Caco-2 (cell line): ENCODE data around the gene RYR1. TPM values are rescaled to one million over a fixed set of nuclear protein-coding genes. Genes with fewer than 3 reads are reported as not detected.

Source experiments
- BruUV-seq: library from RNA; stranded (reverse); fragments of 400-500 nt; replicated peaks from 2 replicates; lab custom pipeline; 2021; lab: Mats Ljungman, UMichigan
- CTCF ChIA-PET: fragments of 300-600 bp; sonication (Branson Sonifier 250); formaldehyde crosslinking; loops from one replicate; lab custom pipeline; 2022; ENCODE audit warnings: antibody characterized with exemption; lab: Charles Lee
- POLR2A ChIA-PET: fragments of 300-600 bp; sonication (Branson Sonifier 250); formaldehyde crosslinking; loops from one replicate; lab custom pipeline; 2022; ENCODE audit warnings: antibody characterized with exemption; lab: Charles Lee
- DNase-seq, 2 experiments: peaks; one replicate each; pipeline versions ENCODE4 v3.0.0 to v3.0.0-alpha.2; 2020 to 2022
- H3K27me3 ChIP-seq: replicated peaks from 2 replicates; pipeline ENCODE4 v1.6.0; 2011; ENCODE audit warnings: low read length; ENCODE audit not compliant: control insufficient read depth, insufficient read depth
- H3K36me3 ChIP-seq: 2 replicates; pipeline ENCODE4 v1.5.1; 2011; ENCODE audit warnings: low read length; ENCODE audit not compliant: control insufficient read depth, insufficient read depth
- H3K4me1 ChIP-seq: fragments of 250-450 bp; sonication (Bioruptor Pico); 2 replicates; pipeline ENCODE4 v1.5.1; 2020; ENCODE audit warnings: mild to moderate bottlenecking
- H3K4me3 ChIP-seq: 2 replicates; pipeline ENCODE4 v1.5.1; 2011; ENCODE audit warnings: low read depth, mild to moderate bottlenecking, control low read depth, low read length
- H3K9me3 ChIP-seq: fragments of 250-450 bp; sonication (Bioruptor Pico); 2 replicates; pipeline ENCODE4 v1.5.1; 2020; ENCODE audit warnings: mild to moderate bottlenecking, moderate library complexity
- H3K27ac Mint-ChIP-seq: one replicate; pipeline ENCODE4 v1.8.0; 2022; ENCODE audit warnings: mixed read lengths; ENCODE audit not compliant: unreplicated experiment
- H3K27me3 Mint-ChIP-seq: one replicate; pipeline ENCODE4 v1.8.0; 2022; ENCODE audit warnings: mixed read lengths; ENCODE audit not compliant: insufficient read depth, unreplicated experiment
- H3K36me3 Mint-ChIP-seq: one replicate; pipeline ENCODE4 v1.8.0; 2022; ENCODE audit warnings: mild to moderate bottlenecking, mixed read lengths; ENCODE audit not compliant: insufficient read depth, unreplicated experiment
- H3K4me1 Mint-ChIP-seq: one replicate; pipeline ENCODE4 v1.8.0; 2022; ENCODE audit warnings: low read depth, mixed read lengths; ENCODE audit not compliant: unreplicated experiment
- H3K4me3 Mint-ChIP-seq: one replicate; pipeline ENCODE4 v1.8.0; 2022; ENCODE audit warnings: mild to moderate bottlenecking, moderate library complexity, mixed read lengths; ENCODE audit not compliant: unreplicated experiment
- H3K9me3 Mint-ChIP-seq: one replicate; pipeline ENCODE4 v1.8.0; 2022; ENCODE audit warnings: mixed read lengths; ENCODE audit not compliant: unreplicated experiment
- intact Hi-C: fragments of 100-400 bp; cut with micrococcal nuclease; formaldehyde crosslinking; loops from one replicate; pipeline ENCODE4 v1.10.0; 2022; ENCODE audit not compliant: unreplicated experiment
- total RNA-seq: library from RNA; stranded (reverse); gene quantifications from 2 replicates; pipeline ENCODE4 v1.2.3, GENCODE V29; 2022
- TF ChIP-seq, protein P1 (sequence below), 2 experiments: fragments of 200-600 bp in 1 of 2; IDR thresholded peaks; 1 replicate in 1 of 2; 2 replicates in 1 of 2; pipeline versions ENCODE4 v1.5.1 to v1.8.0; 2011 to 2022; ENCODE audit warnings: antibody characterized with exemption in 1 of 2, control low read depth in 1 of 2, inconsistent platforms in 1 of 2, low read depth in 1 of 2, low read length in 1 of 2, mild to moderate bottlenecking in 1 of 2, moderate library complexity in 1 of 2; ENCODE audit not compliant: insufficient read depth in 1 of 2, severe bottlenecking in 1 of 2, unreplicated experiment in 1 of 2

RYR1 gene
- total RNA-seq, 1 experiment from 2014 or later, result 5.6 TPM

DNA sequence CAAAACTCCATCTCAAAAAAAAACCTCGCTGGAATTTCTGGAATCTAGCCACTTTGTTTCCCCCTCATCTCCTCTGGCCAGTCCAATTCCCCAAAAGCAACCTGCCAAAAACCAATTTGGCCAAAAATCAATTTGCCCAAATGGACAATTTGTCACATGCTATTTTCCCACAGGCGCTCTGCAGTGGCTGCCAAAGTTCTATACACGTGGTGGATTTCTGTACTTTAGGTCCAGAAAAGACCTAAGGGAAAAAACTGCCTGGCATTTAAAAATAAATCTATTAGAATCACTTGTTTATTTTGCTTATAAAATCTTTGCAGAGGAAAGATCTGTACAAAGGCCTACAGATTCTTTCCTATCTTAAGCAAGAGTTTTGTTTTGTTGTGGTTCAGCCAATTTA lies 104.9 kb downstream of the RYR1 start:
- no peaks in the 10 kb centered on the region for H3K36me3 ChIP-seq
- H3K9me3 Mint-ChIP-seq, result peaks cover 26% of the 10 kb centered on the region
- BruUV-seq, result no TSS peak
- H3K4me3 ChIP-seq, result no peak overlapping the region
- no peaks in the 10 kb centered on the region; the same call in none of the 2 replicates for H3K27me3 ChIP-seq
- H3K4me1 Mint-ChIP-seq, result no peaks in the 10 kb centered on the region
- ChIA-PET CTCF (no interaction called here), POLR2A (no interaction called here)
- no peak for DNase-seq
- peaks cover 16% of the 10 kb centered on the region for H3K9me3 ChIP-seq
- peaks cover 4% of the 10 kb centered on the region for H3K27me3 Mint-ChIP-seq
- no peaks in the 10 kb centered on the region for H3K36me3 Mint-ChIP-seq
- no peak overlapping the region for H3K4me3 Mint-ChIP-seq
- TF ChIP-seq, protein P1, sequence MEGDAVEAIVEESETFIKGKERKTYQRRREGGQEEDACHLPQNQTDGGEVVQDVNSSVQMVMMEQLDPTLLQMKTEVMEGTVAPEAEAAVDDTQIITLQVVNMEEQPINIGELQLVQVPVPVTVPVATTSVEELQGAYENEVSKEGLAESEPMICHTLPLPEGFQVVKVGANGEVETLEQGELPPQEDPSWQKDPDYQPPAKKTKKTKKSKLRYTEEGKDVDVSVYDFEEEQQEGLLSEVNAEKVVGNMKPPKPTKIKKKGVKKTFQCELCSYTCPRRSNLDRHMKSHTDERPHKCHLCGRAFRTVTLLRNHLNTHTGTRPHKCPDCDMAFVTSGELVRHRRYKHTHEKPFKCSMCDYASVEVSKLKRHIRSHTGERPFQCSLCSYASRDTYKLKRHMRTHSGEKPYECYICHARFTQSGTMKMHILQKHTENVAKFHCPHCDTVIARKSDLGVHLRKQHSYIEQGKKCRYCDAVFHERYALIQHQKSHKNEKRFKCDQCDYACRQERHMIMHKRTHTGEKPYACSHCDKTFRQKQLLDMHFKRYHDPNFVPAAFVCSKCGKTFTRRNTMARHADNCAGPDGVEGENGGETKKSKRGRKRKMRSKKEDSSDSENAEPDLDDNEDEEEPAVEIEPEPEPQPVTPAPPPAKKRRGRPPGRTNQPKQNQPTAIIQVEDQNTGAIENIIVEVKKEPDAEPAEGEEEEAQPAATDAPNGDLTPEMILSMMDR (IDR thresholded peaks at IDR 0.05; ENCODE audit: insufficient read depth in 1 of 2, low read depth in 1 of 2, low read length in 1 of 2, severe bottlenecking in 1 of 2, unreplicated experiment in 1 of 2), result no peak
- intact Hi-C loops, result no loop called here
- H3K27ac Mint-ChIP-seq, result no peak overlapping the region
- H3K4me1 ChIP-seq, result no peaks in the 10 kb centered on the region

DNA sequence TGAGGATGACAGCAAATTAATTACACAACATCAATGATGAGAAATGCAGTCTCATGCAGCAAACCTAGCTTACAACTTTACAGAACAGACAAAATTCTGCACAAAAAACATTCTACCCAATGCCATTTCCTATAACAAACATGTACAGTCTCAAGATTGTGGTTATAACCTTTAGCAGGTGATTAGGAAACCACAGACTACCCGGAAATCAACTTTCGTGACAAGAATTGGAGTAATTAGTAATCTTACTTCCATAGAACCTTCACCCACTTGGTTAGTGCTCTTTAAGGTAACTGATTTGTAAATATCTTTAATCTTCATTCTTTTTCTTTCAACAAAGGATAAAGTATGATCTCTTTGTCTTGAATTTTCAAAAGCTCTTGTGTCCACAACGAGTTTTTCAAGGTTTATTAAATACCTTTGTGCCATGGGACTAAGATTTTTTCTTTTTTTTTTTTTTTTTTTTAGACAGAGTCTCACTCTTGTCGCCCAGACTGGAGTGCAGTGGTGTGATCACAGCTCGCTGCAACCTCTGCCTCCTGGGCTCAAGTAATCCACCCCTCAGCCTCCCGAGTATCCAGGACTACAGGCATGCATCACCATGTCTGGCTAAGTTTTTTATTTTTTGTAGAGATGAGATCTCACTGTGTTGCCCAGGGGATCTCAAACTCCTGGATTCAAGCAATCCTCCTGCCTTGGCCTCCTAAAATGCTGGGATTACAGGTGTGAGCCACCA lies 105.5 kb downstream of the RYR1 start:
- Mint-ChIP-seq H3K27ac (no peak overlapping the region), H3K4me3 (no peak overlapping the region), H3K9me3 (peaks cover 26% of the 10 kb centered on the region), H3K27me3 (peaks cover 4% of the 10 kb centered on the region), H3K4me1 (no peaks in the 10 kb centered on the region), H3K36me3 (no peaks in the 10 kb centered on the region)
- no peaks in the 10 kb centered on the region; the same call in none of the 2 replicates for H3K27me3 ChIP-seq
- TF ChIP-seq, protein P1 (IDR thresholded peaks at IDR 0.05; ENCODE audit: insufficient read depth in 1 of 2, low read depth in 1 of 2, low read length in 1 of 2, severe bottlenecking in 1 of 2, unreplicated experiment in 1 of 2), result no peak
- intact Hi-C loops, result no loop called here
- 0 out of 2 replicates have a peak, but pooled peaks cover 1% of the 10 kb centered on the region for H3K4me1 ChIP-seq
- POLR2A ChIA-PET, result no interaction called here
- CTCF ChIA-PET, result no interaction called here
- H3K9me3 ChIP-seq, result peaks cover 16% of the 10 kb centered on the region
- H3K36me3 ChIP-seq, result no peaks in the 10 kb centered on the region
- no peak for DNase-seq
- no TSS peak for BruUV-seq
- no peak overlapping the region for H3K4me3 ChIP-seq

DNA sequence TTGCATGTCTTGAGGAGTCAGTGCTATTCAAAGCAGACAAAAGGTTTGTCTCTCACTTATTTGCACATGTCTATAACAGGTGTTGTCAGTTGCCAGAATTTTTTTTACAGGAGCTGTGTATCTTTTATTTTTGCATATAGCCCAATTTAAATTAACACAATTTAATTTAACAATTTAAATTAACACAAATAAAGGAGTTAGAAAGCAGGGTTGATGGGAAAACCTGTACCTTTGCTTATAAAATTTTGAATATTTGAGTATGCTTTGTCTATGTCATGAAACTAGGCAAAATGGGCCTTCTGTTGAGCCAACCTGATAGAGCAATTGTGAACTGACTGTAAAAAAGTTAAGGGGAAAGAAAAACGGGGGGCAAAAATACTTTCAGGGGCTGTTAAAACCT lies 106.3 kb downstream of the RYR1 start:
- intact Hi-C loops, result loop anchor here (5.0 to 10.0 kb wide), 2 partner anchors 78 to 195 kb away; partner anchors contain the start of genes EIF3K and MAP4K1
- no peak overlapping the region for H3K27ac Mint-ChIP-seq

More for the DNA sequence above, 106.3 kb downstream of the RYR1 start:
- H3K36me3 ChIP-seq, result no peaks in the 10 kb centered on the region
- H3K4me3 ChIP-seq, result no peak overlapping the region
- H3K27me3 ChIP-seq, result no peaks in the 10 kb centered on the region; the same call in none of the 2 replicates
- peaks cover 10% of the 10 kb centered on the region for H3K9me3 ChIP-seq
- POLR2A ChIA-PET, result no interaction called here
- CTCF ChIA-PET, result no interaction called here
- H3K9me3 Mint-ChIP-seq, result peaks cover 22% of the 10 kb centered on the region
- H3K4me1 Mint-ChIP-seq, result no peaks in the 10 kb centered on the region
- DNase-seq, result no peak
- H3K27me3 Mint-ChIP-seq, result peaks cover 4% of the 10 kb centered on the region
- H3K4me1 ChIP-seq, result 0 out of 2 replicates have a peak, but pooled peaks cover 9% of the 10 kb centered on the region
- H3K36me3 Mint-ChIP-seq, result no peaks in the 10 kb centered on the region
- BruUV-seq, result no TSS peak
- H3K4me3 Mint-ChIP-seq, result no peak overlapping the region
- TF ChIP-seq, protein P1 (IDR thresholded peaks at IDR 0.05; ENCODE audit: insufficient read depth in 1 of 2, low read depth in 1 of 2, low read length in 1 of 2, severe bottlenecking in 1 of 2, unreplicated experiment in 1 of 2), result no peak
